Endothelial cell of umbilical vein (primary cell): ENCODE data around the gene LIMCH1. TPM values are rescaled to one million over a fixed set of nuclear protein-coding genes. Genes with fewer than 3 reads are reported as not detected.

Experiments used
- BruUV-seq: library from RNA; stranded (reverse); fragments of 400-500 nt; replicated peaks from 2 replicates; lab custom pipeline; 2021; lab: Mats Ljungman, UMichigan
- CTCF ChIA-PET: fragments of 300-600, 350-600 bp; sonication (Branson Sonifier 250); formaldehyde crosslinking; loops from one replicate; lab custom pipeline; 2021; ENCODE audit warnings: antibody characterized with exemption, inconsistent platforms; lab: Charles Lee
- POLR2A ChIA-PET: fragments of 300-600, 350-600 bp; sonication (Branson Sonifier 250); formaldehyde crosslinking; loops from one replicate; lab custom pipeline; 2021; ENCODE audit warnings: antibody characterized with exemption, inconsistent platforms; lab: Charles Lee
- DNase-seq: peaks from one replicate; pipeline ENCODE4 v3.0.0-alpha.2; 2011; ENCODE audit warnings: low read depth, low spot score
- FAIRE-seq: peaks from 2 replicates; lab custom pipeline; 2011; peaks lifted over from hg19 to GRCh38; lab: Jason Lieb, UNC
- H2AFZ ChIP-seq: 2 replicates; pipeline ENCODE4 v1.6.0; 2012; ENCODE audit warnings: low read depth, low read length, control low read depth, inconsistent platforms
- H3K27ac ChIP-seq: 2 replicates; pipeline ENCODE4 v1.5.1; 2011; ENCODE audit warnings: low read depth, mild to moderate bottlenecking, control low read depth, low read length, moderate library complexity; ENCODE audit not compliant: insufficient read depth
- H3K27me3 ChIP-seq, 2 experiments: 2 replicates each; pipeline versions ENCODE4 v1.6.0 to v1.6.1; 2011; ENCODE audit warnings: low read length in 2 of 2, mixed read lengths in 1 of 2; ENCODE audit not compliant: control insufficient read depth in 2 of 2, insufficient read depth in 2 of 2
- H3K36me3 ChIP-seq, 2 experiments: 2 replicates in 1 of 2; 3 replicates in 1 of 2; pipeline ENCODE4 v1.5.1; 2011; ENCODE audit warnings: low read length in 2 of 2, mild to moderate bottlenecking in 1 of 2, moderate library complexity in 1 of 2; ENCODE audit not compliant: control insufficient read depth in 2 of 2, insufficient read depth in 2 of 2; ENCODE audit errors: extremely low read depth in 1 of 2
- H3K4me1 ChIP-seq: 3 replicates; pipeline ENCODE4 v1.5.1; 2011; ENCODE audit warnings: mild to moderate bottlenecking, low read length; ENCODE audit not compliant: control insufficient read depth, insufficient read depth; ENCODE audit errors: extremely low read depth
- H3K4me2 ChIP-seq: 2 replicates; pipeline ENCODE4 v1.6.1; 2011; ENCODE audit warnings: low read length, control low read depth, mixed read lengths; ENCODE audit not compliant: insufficient read depth
- H3K4me3 ChIP-seq, 3 experiments: fragments of 200-600 bp in 1 of 3; sonication (generic), shearing (Covaris generic) in 1 of 3; replicated peaks in 1 of 3; 2 replicates each; pipeline ENCODE4 v1.5.1; 2011 to 2016; ENCODE audit warnings: control low read depth in 3 of 3, low read length in 3 of 3, mild to moderate bottlenecking in 2 of 3, inconsistent platforms in 1 of 3, low read depth in 1 of 3, moderate library complexity in 1 of 3; ENCODE audit not compliant: insufficient read depth in 1 of 3
- H3K79me2 ChIP-seq: 2 replicates; pipeline ENCODE4 v1.6.0; 2012; ENCODE audit warnings: low read length, inconsistent platforms; ENCODE audit not compliant: control insufficient read depth, insufficient read depth
- H3K9ac ChIP-seq: replicated peaks from 2 replicates; pipeline ENCODE3; 2011; ENCODE audit warnings: low read length, control low read depth; ENCODE audit not compliant: insufficient read depth; ENCODE audit errors: extremely low read depth
- H3K9me1 ChIP-seq: replicated peaks from 3 replicates; pipeline ENCODE4 v1.6.0; 2011; ENCODE audit warnings: mild to moderate bottlenecking, low read length; ENCODE audit not compliant: control insufficient read depth, insufficient read depth; ENCODE audit errors: extremely low read depth
- H3K9me3 ChIP-seq: replicated peaks from 2 replicates; pipeline ENCODE4 v1.5.1; 2012; ENCODE audit warnings: low read length, inconsistent platforms; ENCODE audit not compliant: control insufficient read depth, insufficient read depth
- H4K20me1 ChIP-seq: replicated peaks from 2 replicates; pipeline ENCODE3; 2011; ENCODE audit warnings: mild to moderate bottlenecking, low read length; ENCODE audit not compliant: control insufficient read depth, insufficient read depth; ENCODE audit errors: extremely low read depth
- CTCF ChIP-seq, 2 donors: IDR thresholded peaks; 1 replicate in 1 of 2; 2 replicates in 1 of 2; pipeline ENCODE4 v1.5.1; 2011; ENCODE audit warnings: low read length in 2 of 2, mild to moderate bottlenecking in 2 of 2, moderate library complexity in 2 of 2, control low read depth in 1 of 2, inconsistent platforms in 1 of 2, low read depth in 1 of 2; ENCODE audit not compliant: insufficient read depth in 1 of 2; ENCODE audit errors: extremely low read depth in 1 of 2
- EZH2 ChIP-seq: IDR thresholded peaks from 2 replicates; pipeline ENCODE4 v1.6.1; 2012; ENCODE audit warnings: borderline replicate concordance, low read depth, mild to moderate bottlenecking, moderate library complexity, low read length, inconsistent platforms; ENCODE audit not compliant: severe bottlenecking
- FOS ChIP-seq: IDR thresholded peaks from 2 replicates; pipeline ENCODE4 v1.6.1; 2011; ENCODE audit warnings: mild to moderate bottlenecking, low read length, moderate library complexity, borderline replicate concordance; ENCODE audit not compliant: insufficient read depth
- GATA2 ChIP-seq: IDR thresholded peaks from 2 replicates; pipeline ENCODE4 v1.7.0; 2011; ENCODE audit warnings: low read depth, mild to moderate bottlenecking, moderate library complexity, mixed read lengths, low read length; ENCODE audit not compliant: insufficient read length, insufficient read depth
- JUN ChIP-seq: IDR thresholded peaks from 2 replicates; pipeline ENCODE4 v1.6.1; 2011; ENCODE audit warnings: borderline replicate concordance, low read depth; ENCODE audit not compliant: insufficient read length, insufficient read depth
- MAX ChIP-seq: IDR thresholded peaks from 2 replicates; pipeline ENCODE4 v1.6.1; 2011; ENCODE audit not compliant: insufficient read depth, insufficient read length
- MYC ChIP-seq: IDR thresholded peaks from one replicate; pipeline ENCODE4 v1.6.1; 2011; ENCODE audit warnings: mild to moderate bottlenecking, low read depth, low read length
- POLR2A ChIP-seq: IDR thresholded peaks from 2 replicates; pipeline ENCODE4 v1.6.1; 2012; ENCODE audit warnings: low read depth, mild to moderate bottlenecking, control low read depth, low read length
- POLR2AphosphoS5 ChIP-seq: IDR thresholded peaks from 2 replicates; pipeline ENCODE4 v1.6.1; 2012; ENCODE audit warnings: low read depth, mild to moderate bottlenecking, control low read depth, low read length, moderate library complexity; ENCODE audit not compliant: insufficient read depth
- dilution Hi-C: fragments of 300-500 bp; cut with MboI; formaldehyde crosslinking; loops from one replicate; pipeline ENCODE4 v1.15.0; 2019; ENCODE audit warnings: low sequenced_read_pairs; ENCODE audit not compliant: extremely low pct_ligation_motif_present
- intact Hi-C: fragments of 100-400 bp; cut with micrococcal nuclease; formaldehyde crosslinking; loops from one replicate; pipeline ENCODE4 v1.10.0; 2022
- polyA plus RNA-seq, 4 experiments: library from polyadenylated mRNA; depleted of rRNA in 3 of 4; stranded (reverse) in 3 of 4; unstranded in 1 of 4; fragments of >200 nt; gene quantifications; 2 replicates each; pipeline versions ENCODE4 v1.2.1 to v1.2.3, GENCODE V29; 2011 to 2012; ENCODE audit warnings: missing spikeins in 1 of 4
- total RNA-seq: library from RNA; stranded (reverse); gene quantifications from 2 replicates; pipeline ENCODE4 v1.2.3, GENCODE V29; 2021

Gene LIMCH1
- total and polyA plus RNA-seq, 2 donors (not counting 3 experiments of a cell fraction or from before 2014, with no cell fraction given) = 14.3 to 32.8 TPM

- Histone ChIP-seq H3K4me3 (no peak overlapping the region), H3K27me3 (peaks cover 17 to 32% of the 10 kb centered on the region in 2 experiments), H3K4me1 (no peaks in the 10 kb centered on the region), H3K27ac (no peak overlapping the region), H2AFZ (no peak overlapping the region), H3K9me3 (no peaks in the 10 kb centered on the region), H3K4me2 (no peak overlapping the region), H4K20me1 (no peaks in the 10 kb centered on the region), H3K9me1 (no peaks in the 10 kb centered on the region), H3K9ac (no peak overlapping the region), H3K79me2 (no peaks in the 10 kb centered on the region), H3K36me3 (peaks cover 0 to 4% of the 10 kb centered on the region in 2 experiments)
- ChIA-PET CTCF (interaction anchor here (0.9 to 1.9 kb wide), 4 partner anchors 9 to 39 kb away, joined by 3 to 4 read pairs (median 3); no protein-coding TSS in a partner anchor), POLR2A (no interaction called here)
- dilution Hi-C loops = no loop called here
- intact Hi-C loops = no loop called here
- BruUV-seq = no TSS peak
- FAIRE-seq (no peak), DNase-seq (no peak)
- no peak for TF ChIP-seq FOS
- no peak for TF ChIP-seq POLR2A
- no peak for TF ChIP-seq EZH2
- TF ChIP-seq MYC = no peak
- TF ChIP-seq JUN = no peak
- TF ChIP-seq CTCF (IDR thresholded peaks at IDR 0.05; ENCODE audit: extremely low read depth in 1 of 2, insufficient read depth in 1 of 2, low read depth in 1 of 2, low read length in 2 of 2) = no peak
- no peak for TF ChIP-seq POLR2AphosphoS5
- no peak for TF ChIP-seq MAX
- no peak for TF ChIP-seq GATA2
Measured at GRCh38 chr4:41622787-41623186, 84.8 kb downstream of the LIMCH1 start.
